GM21737 (cell line): ENCODE measurements around the gene SLC9A8.

ENCODE experiments used
- ATAC-seq: cut with Tn5 transposase; IDR thresholded peaks from one replicate; pipeline ENCODE4 v1.9.1; 2021; ENCODE audit warnings: mild to moderate bottlenecking, moderate library complexity; ENCODE audit not compliant: unreplicated experiment

SLC9A8 gene

DNA sequence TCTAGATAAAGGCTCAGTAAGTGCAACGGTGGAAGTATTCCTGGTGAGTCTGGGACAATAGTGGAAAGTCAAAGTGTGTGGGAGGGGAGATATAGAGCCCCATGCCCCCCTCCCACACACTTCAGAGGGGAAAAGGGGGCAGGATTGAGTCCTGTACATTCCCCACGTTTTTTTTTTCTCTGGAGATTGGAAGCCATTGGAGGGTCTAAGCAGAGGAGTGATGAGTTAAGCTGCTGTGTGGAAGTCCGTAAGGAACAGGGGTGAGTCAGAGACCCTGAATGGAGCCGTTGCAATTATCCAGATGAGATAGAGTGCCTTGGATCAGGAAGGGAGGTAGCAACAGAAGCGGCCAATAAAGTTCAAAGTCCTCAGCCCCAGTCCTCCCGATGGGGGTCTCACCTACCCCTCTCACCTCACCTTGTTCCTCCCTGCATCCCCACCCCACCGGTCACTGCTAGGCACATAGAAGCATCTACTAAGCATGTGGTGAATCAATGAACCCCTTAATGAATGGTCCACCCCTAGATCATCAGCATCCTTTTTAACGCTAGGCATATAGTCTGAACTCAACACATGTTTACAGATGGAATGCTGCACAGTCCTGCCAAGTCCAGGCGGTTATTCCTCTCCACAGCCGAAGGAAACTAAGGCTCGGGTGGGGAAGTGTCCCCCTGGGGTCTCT is 662 bp upstream of the SLC9A8 start:
- ATAC-seq, result no peak

DNA sequence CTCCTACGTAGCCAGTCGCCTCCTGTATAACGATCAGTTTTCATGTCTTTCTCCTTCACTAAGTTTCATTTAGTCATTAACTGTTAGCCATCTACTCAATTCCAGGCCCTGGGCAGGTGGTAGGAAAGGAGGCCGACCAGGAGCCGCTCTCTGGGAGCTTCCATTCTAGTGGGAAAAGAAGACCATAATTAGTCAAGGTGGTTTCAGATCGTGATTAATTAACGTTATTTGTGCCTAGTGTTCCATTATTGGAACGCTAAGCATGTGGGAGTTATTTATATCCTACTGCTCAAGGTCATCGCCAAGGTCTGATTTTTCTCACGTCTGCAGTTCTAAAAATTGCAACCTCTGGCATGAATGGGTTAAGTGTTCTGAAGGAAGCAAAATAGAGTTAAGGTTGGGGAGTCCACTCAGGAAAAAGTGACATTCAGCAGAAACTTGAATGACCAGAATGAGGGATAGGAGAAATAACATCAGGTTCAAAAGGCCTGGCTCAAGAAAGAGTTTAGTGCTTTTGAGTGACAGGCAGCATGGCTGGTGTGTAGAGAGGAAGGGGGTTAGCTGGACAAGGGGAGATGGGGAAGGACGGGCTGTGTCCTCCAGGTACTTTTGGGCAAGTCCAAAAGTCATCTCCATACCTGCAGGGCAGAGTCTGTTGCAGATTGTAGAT is 812 bp downstream of the SLC9A8 start:
- no peak for ATAC-seq

DNA sequence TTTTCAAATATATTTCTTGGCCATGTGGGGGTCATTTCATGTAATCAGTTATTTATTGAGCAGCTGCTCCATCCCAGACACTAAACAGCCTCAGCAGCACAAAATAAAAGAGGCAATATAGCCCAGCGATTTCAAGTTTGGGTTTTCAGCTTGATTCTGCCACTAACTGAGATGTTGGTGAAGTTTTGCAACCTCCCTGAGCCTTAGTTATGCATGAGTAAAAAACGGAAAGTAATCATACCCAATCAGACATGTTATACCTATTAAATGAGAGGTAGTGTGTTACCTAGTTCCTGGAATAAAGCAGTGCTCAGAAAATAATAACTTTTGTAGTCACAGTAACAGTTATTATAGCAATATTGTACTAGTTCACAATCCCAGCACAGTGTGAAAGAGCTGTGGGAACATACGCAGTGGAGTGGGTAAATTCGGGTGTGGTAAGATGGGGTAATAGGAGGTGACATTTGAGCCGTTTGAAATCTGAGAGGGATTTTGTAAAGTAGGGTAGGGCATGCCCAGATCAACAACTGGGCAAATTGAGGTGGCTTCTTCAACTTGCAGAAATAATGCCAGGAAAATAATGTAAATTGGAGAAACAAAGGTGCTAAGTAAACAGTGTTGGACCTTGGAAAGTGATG is 1.5 kb downstream of the SLC9A8 start:
- no peak for ATAC-seq

DNA sequence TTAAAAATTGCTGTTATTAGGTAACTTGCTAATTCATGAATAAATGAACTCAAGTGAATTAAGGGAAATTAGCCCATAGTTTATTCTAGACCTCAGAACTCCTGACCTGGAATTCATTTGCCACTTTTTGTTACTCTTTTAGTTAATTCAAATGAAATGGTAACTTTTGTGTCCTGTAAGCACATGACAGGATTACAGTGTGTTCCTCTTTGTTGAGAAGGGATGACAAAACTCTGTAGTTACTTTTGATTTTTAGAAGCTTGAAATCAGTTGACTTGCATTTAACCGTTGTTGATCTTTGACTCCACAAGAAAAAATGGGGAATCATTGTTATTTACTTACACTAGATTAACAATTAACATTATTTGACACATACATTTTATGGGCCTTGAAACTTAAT is 6.2 kb downstream of the SLC9A8 start:
- no peak for ATAC-seq

DNA sequence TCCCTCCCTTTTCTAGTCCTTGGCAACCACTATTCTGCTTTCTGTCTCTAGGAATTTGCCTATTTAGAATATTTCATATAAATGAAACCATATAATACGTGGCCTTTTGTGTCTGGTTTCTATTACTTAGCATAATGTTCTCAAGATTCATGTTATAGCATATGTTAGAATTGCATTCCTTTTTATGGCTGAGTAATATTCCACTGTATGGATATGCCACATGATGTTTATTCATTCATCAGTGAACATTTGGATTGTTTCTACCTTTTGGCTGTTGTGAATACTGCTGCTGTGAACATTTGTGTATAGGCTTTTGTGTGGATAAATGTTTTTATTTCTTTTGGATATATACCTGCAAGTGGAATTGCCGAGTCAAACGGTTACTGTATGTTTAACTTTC is 7.1 kb downstream of the SLC9A8 start:
- ATAC-seq, result no peak

DNA sequence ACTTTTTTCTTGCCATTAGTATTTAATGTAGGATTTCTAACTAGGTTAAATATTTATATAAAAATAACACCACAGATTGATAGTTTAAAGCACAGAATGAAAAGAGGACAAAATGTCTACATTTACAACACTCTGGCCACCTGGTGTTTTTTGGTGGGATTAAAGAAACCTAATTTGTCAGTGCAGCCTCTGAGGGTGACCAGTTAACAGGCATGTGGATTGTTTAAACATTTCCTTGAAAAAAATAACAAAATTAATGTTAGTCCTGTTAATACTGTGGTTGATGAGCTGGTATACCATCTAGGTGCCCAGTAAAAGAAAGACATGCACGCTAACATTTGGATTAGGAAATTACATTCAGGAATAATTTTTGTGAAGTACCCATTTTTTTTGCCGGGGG is 8.8 kb downstream of the SLC9A8 start:
- no peak for ATAC-seq

DNA sequence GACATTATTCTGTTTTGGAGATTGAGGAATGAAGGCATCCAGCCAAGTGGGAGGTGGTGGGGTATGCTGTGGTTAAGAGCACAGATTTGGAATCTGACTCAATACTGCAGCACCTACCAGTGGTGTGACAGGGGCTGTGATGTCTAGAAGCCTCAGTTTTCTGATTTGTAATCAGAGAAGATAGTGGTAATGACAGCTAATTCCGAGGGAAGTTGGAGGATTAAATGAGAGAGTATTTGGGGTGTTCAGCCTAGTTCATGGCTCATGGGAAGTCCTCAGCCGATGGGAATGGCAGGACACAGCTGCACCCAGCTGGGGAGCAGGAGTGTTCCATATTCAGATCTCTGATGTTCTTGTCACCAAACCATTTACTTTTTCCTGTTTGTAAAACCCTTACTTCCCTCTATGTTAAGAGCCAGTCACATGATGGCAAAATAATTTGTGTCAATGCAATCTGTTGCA is 9.3 kb downstream of the SLC9A8 start:
- ATAC-seq, result no peak

DNA sequence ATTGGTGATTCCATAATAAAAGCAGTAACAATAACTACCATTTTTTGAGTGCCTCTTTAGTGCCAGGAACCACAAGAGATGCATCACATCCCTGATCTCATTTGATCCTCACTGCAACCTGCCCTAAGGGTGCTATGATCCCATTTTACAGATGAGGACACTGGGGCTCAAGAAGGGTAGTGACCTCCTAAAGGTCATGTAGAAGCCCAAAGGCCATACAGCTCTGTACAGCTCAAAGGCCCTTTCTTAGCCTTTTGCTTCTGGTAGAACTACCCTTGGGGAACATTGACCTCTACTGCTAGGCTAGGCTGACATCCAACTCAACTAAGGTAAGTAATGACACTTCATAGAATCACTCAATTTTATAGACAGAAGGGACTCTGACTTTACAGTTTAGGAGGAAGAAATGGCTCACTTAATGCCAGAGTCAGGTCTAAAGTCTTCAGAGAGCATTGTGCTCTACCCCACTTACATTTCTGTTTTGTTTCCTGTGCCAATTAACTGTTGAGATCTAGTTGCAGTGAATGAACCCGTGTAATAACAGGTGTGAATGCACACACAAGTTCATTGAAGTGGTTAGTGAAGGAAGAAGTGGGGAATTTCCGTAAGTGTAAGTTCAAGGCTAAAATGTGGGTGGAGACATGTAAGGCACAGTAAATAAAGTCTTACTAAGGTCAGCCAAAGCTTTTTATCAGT is 10.7 kb downstream of the SLC9A8 start:
- ATAC-seq, result no peak

DNA sequence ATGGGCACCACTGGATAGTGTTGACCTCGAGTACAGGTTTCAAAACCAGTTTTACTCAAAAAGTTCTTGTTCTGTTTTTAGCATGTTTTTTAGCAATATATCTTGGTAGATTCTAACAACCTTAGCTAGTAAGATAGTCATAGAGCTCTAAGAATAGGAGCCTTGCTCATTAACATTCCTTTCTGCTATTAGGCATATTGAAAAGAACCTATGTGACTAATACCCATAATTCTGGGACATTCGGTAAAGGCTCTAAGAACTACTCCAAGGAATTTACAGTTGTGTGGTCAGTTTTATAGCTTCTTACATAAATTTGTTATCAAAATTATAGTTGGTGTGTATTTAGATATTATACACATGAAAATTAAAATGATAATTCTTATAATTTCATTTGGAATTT is 11.6 kb downstream of the SLC9A8 start:
- ATAC-seq, result no peak

DNA sequence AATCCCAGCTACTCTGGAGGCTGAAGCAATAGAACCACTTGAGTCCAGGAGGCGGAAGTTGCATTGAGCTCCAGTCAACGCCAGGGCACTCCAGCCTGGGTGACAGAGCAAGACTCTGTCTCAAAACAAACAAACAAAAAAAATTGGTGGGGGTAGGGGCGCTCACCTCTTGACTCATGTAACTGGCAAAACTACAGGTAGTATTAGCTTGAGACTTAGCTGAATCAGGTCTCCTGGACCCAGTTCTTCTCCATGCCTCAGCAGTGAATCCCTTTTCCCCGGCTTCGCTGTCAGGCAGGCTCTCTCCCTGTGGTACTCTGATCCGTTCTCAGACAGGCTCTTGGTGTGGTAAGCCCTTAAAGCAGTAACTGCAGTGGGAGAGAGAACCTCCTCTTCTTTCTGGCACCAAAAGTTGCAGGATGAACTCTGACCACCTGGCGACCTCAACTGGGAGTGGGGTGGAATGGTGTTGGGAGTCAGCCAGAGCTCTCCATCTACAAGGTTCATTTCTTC is 12.9 kb downstream of the SLC9A8 start:
- no peak for ATAC-seq

DNA sequence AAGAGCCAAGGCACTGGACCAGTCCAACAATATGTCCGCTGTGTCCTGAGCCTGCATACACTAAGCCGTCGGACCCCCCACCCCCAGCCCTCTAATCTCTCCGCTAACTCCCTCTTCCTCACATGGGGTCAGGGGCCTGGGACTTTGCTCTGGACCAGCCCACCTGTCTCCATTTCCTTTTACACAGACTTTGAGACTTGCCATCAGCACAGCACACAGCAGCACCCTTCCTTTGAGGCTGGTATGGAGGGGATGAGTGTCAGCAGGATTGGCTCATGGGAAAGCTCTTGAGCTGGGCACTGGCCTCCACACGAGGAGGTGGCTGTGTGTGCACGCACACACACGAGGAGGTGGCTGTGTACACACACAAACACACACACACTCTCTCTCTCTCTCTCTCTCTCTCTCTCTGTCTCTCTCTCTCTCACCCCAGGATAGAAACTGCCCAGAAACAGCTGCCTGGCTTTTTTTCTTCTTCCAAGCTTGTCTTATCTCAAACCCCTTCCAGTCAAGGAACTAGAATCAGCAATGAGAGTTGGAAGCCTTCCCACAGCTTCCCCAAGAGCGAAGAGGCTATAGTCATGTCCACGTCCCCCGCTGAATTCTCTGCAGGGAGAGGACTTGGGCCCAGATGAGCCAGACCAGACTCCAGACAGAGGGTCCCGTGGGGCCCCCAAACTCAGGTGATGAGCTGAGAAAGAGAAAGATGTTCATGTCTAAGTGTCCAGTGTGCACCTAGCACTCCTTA is 18.6 kb downstream of the SLC9A8 start:
- ATAC-seq, result no peak

DNA sequence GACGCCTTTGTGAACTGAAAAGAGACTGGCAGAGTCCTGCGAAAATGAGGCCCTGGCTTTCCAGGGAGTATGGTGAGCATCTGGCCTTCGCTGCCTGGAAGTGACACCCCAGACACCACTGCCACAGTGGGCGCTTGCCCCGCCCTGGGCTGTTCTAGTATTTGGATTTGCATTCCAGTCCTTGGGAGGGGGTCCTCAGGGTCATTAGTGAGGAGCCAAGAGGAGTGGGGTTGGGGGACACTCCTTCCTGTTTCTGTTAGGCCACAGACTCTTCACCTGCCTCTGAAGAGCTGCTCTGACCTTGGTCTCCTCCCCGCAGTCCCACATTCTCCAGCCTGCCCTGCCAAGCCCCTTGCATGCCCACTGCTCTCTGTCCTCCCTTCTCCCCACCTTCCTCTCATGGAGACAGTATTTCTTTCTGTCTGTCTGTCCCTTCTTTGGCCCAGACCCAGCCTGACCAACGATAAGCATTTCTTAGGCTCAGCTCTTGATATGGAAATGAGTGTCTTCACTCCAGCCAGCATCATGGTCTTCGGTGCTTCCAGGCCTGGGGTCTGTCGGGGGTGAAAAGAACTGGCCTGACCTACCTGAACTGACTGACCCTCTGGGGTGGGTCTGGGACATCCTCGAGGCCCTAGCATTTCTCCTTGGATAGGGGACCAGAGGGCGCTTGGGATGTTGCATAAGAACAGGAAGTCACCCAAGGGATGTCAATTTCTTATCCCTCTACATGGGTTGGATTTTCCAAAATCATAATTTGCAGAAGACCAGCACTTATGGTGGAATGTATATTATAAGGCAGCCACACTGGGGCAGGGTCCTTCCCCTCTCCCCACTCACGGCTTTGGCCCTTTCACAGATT is 19.4 kb downstream of the SLC9A8 start:
- ATAC-seq, result no peak

DNA sequence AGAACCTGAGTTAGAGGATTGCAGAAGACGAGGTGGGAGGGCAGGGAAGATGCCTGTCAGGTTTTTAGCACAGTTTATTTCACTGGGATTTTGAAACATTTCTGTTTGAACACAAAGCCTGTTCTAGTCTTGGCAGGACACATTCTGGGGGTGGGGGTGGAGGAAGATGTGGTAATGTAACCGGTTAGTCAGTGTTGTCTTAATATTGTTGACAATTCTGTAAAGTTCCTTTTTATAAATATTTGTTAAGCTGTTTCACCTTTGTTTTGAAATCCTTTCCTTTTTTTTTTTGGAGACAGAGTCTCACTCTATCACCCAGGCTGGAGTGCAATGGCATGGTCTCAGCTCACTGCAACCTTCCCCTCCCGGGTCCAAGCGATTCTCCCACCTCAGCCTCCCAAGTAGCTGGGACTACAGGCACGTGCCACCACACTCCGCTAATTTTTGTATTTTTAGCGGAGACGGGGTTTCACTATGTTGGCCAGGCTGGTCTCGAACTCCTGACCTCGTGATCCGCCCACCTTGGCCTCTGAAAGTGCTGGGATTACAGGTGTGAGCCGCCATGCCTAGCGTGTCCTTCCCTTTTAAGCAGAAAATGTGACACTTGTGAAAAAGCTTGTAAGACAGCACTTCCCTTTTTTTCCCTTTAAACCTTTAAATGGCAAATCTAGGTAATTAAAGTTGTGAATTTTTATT is 20.2 kb downstream of the SLC9A8 start:
- no peak for ATAC-seq

DNA sequence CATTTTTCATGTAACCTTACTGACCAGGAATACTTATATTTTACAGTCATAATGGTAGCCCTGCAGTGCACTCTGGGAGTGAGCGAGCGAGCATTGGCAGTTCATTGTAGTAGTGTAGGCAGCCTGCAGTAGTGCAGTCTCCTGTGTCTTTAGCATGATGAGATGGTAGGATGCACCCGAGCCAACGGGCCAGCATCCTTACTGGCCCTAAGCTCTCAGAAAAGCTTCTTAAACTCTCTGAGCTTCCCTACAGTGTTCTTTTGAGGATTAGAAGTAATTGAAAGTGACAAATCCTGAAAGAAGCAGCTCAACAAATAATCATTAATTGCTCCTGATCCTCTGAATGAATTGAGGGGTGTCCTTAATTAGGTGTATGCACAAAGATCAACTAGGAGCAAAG is 20.9 kb downstream of the SLC9A8 start:
- no peak for ATAC-seq

DNA sequence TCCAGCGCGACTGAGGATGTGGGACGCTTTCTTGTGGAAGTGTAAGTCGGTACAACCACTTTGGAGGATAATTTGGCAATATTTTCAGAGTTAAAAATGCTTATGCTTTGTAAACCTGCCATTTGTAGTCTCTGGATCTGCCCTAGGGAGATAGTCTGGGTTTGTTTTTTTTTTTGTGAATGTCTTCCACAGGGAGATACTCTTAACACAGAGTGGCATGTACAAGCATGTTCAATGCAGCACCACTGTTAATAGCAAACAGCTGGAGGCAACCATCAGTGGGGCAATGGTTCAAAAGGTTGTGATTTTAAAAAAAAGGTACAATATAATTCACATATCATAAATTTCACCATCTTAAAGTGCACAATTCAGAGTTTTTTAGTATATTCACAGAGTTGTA is 22.4 kb downstream of the SLC9A8 start:
- no peak for ATAC-seq

DNA sequence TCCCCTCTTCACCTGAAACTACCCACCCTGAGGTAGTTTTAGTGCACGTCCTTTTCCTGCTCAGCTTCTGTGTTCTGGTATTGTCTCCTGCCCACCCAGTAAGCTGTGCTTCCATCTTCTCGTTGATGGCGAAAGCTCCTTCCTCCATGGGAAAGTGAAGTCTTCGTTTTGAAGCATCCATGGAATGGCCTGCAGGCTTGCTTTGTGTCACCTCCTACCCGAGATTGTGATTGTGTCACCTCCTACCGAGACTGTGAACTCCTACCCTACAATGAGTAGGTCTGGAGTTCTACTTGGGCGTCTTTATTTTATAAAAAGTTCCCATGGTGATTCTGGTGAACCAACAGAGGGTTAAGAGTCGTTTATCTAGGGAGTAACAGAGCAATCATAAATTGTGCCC is 25.9 kb downstream of the SLC9A8 start:
- ATAC-seq, result no peak

DNA sequence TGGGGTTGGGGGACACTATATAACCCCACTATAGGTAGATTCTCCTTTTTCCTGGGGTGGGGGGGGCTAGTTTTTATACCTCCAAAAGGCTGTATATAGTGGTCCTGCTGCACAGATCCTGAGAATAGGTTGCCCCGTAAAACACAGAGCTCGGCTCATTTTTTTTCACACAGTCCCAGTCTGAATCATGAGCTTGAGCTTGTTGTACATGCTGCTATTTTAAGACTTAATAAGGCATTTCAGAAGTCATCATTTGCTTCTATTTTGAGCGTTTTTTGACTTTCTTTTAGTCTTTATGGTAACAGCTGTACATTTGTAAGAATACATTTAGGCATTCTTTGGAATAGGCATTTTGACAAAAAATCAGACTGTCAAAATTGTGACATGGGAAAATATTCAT is 30.5 kb downstream of the SLC9A8 start:
- no peak for ATAC-seq

DNA sequence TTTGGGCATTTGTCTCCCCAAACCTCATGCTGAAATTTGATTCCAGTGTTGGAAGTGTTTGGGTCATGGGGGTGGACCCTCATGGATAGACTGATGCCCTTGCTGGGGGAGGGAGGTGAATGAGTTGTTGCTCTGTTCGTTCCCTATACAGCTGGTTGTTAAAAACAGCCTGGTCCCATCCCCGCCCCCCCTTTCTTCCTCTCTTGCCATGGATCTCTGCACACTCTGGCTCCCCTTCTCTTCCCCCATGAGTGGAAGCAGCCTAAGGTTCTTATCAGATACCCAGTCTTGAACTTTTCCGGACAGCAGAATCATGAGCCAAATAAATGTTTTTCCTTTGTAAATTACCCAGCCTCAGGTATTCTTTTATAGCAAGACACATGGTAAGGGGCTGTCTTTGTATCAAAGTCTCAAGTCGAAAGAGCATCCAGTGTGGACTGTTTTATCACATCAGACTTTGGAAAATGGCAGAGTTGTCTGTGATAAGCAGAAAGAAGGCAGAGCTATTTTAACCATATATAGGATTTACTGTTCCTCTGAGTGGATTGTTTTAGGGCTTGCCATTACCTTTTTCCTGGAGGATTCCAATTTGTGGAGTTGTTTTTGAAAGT is 31.2 kb downstream of the SLC9A8 start:
- no peak for ATAC-seq

DNA sequence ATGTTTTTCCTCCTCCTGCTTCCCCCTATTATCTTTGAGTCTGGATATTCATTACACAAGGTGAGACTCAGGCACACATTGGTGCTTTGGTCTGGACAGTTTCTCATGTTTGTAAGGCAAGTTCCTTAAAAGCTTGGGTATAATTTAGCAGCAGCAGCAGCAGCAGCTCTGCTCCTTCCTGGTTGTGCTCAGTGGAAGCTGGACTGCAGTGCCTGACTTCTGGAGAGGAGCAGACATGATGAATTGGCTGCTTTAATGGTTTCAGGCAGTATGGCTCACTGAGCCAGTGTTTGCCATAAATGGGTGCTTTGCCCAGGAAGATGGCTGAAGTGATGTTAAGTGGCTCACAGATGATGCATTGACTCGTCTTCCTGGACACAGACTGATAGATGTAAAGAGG is 32.4 kb downstream of the SLC9A8 start:
- no peak for ATAC-seq
